Activated naive CD4-positive, alpha-beta T cell treated with anti-CD3 and anti-CD28 coated beads for 36 hours (primary cell): Measurements from ENCODE around the gene FOXD1. TPM values are rescaled to one million over a fixed set of nuclear protein-coding genes. Genes with fewer than 3 reads are reported as not detected.

Experiments used
- CTCF ChIA-PET: fragments of 350-600 bp; sonication (Branson Sonifier 250); formaldehyde crosslinking; loops from one replicate; lab custom pipeline; 2021; ENCODE audit warnings: antibody characterized with exemption; lab: Charles Lee
- DNase-seq: peaks from one replicate; pipeline ENCODE4 v3.0.0-alpha.2; 2020
- H3K27ac Mint-ChIP-seq: one replicate; pipeline ENCODE4 v1.8.0; 2021; ENCODE audit warnings: mild to moderate bottlenecking, mixed read lengths
- H3K27me3 Mint-ChIP-seq: one replicate; pipeline ENCODE4 v1.8.0; 2021; ENCODE audit warnings: low read depth, mixed read lengths
- H3K36me3 Mint-ChIP-seq: one replicate; pipeline ENCODE4 v1.8.0; 2021; ENCODE audit warnings: low read depth, mixed read lengths
- H3K4me1 Mint-ChIP-seq: one replicate; pipeline ENCODE4 v1.8.0; 2021; ENCODE audit warnings: low read depth, mixed read lengths
- H3K4me3 Mint-ChIP-seq: one replicate; pipeline ENCODE4 v1.8.0; 2021; ENCODE audit warnings: mild to moderate bottlenecking, moderate library complexity, mixed read lengths
- H3K9me3 Mint-ChIP-seq: one replicate; pipeline ENCODE4 v1.8.0; 2021; ENCODE audit warnings: mixed read lengths
- intact Hi-C: fragments of 100-400 bp; cut with micrococcal nuclease; formaldehyde crosslinking; loops from one replicate; pipeline ENCODE4 v1.15.1; 2023
- total RNA-seq, 2 experiments: library from RNA; stranded (reverse); gene quantifications; one replicate each; pipeline ENCODE4 v1.2.3, GENCODE V29; 2021

Gene FOXD1
- total RNA-seq, 2 experiments from 2014 or later: 0.12 TPM

DNA sequence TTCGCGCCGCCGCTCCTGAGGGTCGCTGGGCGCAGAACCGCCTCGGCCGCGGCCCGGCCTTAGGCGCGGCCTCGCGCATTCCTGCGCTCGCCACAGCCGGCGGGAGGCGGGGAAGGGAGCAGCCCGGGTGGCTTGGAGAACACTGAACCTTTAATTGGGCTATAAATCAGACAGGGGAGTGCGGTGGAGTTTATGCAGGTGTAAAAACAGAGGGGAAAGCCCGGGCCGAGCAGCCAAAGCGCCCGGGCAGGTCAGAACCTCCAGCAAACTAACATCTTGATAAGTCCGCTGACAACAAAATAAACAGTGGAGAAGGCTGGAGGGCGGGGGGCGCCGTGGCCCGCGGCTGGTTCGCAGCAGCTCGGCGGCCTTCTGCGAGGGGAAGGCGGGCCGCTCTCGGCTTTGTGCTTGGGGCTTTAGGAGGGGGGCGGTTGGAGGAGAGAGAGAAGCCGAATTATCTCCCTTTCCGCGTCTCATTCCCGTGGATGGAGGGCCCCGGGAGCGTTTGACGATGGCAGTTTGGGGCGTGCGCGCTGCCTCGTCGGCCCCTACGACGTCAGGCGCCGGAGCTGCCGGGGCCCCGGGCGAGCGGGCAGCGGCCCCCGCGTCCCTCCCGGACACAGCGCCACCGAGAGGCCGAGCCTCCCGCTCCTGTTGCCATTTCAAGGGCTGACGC lies 11.3 kb downstream of the FOXD1 start:
- Mint-ChIP-seq H3K27me3 (peaks cover 78% of the 10 kb centered on the region), H3K9me3 (no peaks in the 10 kb centered on the region), H3K4me3 (peak overlapping the region; percentile 56), H3K4me1 (peaks cover 15% of the 10 kb centered on the region), H3K27ac (no peak overlapping the region), H3K36me3 (no peaks in the 10 kb centered on the region)
- CTCF ChIA-PET: no interaction called here
- no peak for DNase-seq
- intact Hi-C loops: loop anchor here (2.0 kb wide), 2 partner anchors 16 to 276 kb away; no protein-coding TSS in a partner anchor

DNA sequence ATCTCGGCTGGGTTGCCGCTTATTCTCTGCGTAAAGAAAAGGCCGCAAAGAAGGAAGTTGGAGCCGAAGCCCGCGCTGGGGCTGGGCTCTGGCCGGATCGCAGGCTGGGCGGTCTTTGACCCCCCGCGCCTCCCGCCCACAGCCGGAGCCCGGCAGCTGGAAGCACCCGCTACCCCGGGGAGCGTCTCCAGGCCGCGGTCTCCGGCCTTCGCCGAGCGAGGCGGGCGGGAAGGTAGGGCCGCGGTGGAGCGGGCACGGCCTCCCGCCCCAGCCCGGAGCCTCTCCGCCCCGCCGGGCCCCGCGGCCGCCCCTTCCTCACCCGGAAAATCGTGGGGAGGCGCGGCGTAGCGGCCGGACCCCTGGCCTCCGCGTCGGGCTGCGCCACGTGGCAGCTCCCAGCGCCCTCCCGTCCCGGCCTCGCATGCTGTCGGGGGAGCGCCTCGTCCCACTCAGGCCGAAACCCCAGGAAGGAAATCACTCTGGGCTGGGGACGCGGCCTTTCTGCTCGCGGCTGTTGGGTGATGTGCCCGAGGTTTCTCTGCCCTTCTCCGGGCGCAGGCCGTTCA lies 12.0 kb downstream of the FOXD1 start:
- CTCF ChIA-PET: no interaction called here
- peaks cover 15% of the 10 kb centered on the region for H3K4me1 Mint-ChIP-seq
- no peak overlapping the region for H3K27ac Mint-ChIP-seq
- peak overlapping the region; percentile 56 for H3K4me3 Mint-ChIP-seq
- H3K9me3 Mint-ChIP-seq: no peaks in the 10 kb centered on the region
- intact Hi-C loops: loop anchor here (1.0 to 2.0 kb wide), 3 partner anchors 13 to 276 kb away; no protein-coding TSS in a partner anchor
- H3K36me3 Mint-ChIP-seq: no peaks in the 10 kb centered on the region
- peaks cover 76% of the 10 kb centered on the region for H3K27me3 Mint-ChIP-seq
- no peak for DNase-seq

DNA sequence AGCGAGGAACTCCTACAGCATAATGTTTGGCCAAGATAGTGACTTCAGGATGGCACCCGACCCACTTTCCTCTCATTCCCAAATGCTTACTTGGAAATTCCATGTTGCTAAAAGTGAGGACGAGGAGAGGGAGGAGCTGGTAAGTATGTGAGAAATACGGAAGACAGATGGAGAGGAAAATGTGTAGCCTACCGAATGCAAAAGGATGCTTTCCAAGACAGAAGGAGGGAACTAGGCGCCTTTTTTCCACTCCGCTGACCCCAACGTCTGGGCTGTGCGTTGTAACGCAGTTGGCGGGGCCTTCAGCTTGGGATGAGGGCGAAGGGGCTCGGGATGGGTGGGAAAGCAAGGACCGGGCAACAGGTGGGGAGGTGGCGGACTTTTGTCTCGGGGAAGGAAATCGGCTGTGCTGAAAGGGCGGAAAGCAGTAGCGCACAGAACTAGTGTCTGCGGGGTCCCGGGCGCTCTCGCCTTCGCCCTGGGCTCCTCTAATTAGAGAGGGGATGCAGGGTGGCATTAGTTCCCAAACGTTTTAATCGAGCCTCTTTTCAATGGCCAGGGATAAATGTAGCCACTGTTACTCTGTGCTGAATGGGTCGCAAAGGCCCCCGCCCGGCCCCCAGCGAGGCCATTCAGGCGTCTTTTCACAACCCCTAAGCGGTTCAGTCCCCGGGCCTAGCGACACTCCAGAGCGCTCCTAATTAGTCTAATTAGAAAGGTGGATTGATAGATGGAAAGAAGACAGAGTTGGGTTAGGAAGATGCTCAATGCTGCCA lies 12.6 kb downstream of the FOXD1 start:
- Mint-ChIP-seq H3K27me3 (peaks cover 69% of the 10 kb centered on the region), H3K9me3 (no peaks in the 10 kb centered on the region), H3K36me3 (no peaks in the 10 kb centered on the region), H3K4me1 (peaks cover 15% of the 10 kb centered on the region), H3K27ac (no peak overlapping the region), H3K4me3 (no peak overlapping the region)
- DNase-seq: no peak
- CTCF ChIA-PET: no interaction called here
- intact Hi-C loops: loop anchor here (1.0 to 2.0 kb wide), 3 partner anchors 13 to 275 kb away; no protein-coding TSS in a partner anchor

DNA sequence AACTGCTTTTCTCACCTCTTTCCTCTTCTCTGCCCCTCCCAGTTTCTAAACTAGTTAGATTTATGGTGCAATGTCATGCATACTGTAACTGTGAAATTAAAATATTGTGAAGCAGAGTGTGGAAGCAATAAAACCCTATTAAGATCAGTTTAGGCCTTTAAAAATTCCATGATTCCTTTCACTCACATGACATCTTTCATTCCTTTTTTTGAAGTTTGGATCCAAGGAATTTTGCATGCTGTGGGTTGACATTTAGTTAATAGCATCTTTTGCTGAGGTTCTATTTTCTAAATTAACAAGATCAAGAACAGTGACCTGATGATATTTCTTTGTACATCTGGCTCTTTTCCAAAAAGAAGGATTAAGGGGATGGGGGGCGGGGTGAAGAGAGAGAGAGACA lies 13.7 kb downstream of the FOXD1 start:
- H3K36me3 Mint-ChIP-seq: no peaks in the 10 kb centered on the region

DNA sequence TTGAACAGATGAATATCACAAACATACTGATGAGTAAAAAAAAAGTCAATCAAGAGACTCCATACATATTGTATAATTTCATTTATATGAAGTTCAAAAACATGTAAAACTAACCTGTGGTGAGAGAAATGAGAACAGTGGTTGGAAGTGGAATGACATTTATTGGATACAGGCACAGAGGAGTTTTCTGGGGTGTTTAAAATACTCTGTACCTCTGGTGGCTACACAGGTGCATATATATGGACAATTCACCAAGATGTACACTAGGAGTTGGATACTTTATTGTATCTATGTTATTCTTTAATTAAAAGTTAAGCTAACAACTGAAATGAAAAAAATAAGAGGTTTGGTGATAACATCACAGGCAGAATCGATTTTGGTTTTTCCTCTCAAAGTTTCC lies 14.1 kb downstream of the FOXD1 start:
- H3K27ac Mint-ChIP-seq: no peak overlapping the region
- H3K27me3 Mint-ChIP-seq: peaks cover 61% of the 10 kb centered on the region
- peaks cover 15% of the 10 kb centered on the region for H3K4me1 Mint-ChIP-seq
- no peaks in the 10 kb centered on the region for H3K9me3 Mint-ChIP-seq
- H3K4me3 Mint-ChIP-seq: no peak overlapping the region
- no peaks in the 10 kb centered on the region for H3K36me3 Mint-ChIP-seq
- intact Hi-C loops: loop anchor here (1.0 kb wide), 1 partner anchor 20 kb away; no protein-coding TSS in a partner anchor
- DNase-seq: no peak
- CTCF ChIA-PET: no interaction called here

More for the DNA sequence above, 13.7 kb downstream of the FOXD1 start:
- Mint-ChIP-seq H3K9me3 (no peaks in the 10 kb centered on the region), H3K27ac (no peak overlapping the region), H3K4me1 (peaks cover 15% of the 10 kb centered on the region), H3K4me3 (no peak overlapping the region), H3K27me3 (peaks cover 65% of the 10 kb centered on the region)
- intact Hi-C loops: loop anchor here (1.0 kb wide), 1 partner anchor 19 kb away; no protein-coding TSS in a partner anchor
- DNase-seq: no peak
- CTCF ChIA-PET: no interaction called here

DNA sequence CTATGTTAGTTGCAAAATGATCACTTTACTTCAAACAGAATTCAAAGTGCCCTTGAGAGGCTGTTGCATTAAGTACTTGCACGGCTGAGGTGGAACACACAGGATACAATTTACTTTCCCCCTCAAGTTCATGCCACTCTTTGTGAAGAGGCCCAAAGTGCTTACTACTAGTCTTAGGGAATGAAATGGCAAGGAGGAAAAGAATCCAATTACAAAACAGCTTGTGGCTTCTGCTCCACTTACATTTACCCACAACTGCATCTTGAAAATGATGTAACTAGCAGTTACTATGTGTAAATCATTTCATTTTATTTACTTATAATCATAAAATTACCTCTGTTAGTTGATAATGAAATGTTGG lies 14.6 kb downstream of the FOXD1 start:
- Mint-ChIP-seq H3K27me3 (peaks cover 60% of the 10 kb centered on the region), H3K27ac (no peak overlapping the region), H3K9me3 (no peaks in the 10 kb centered on the region), H3K36me3 (no peaks in the 10 kb centered on the region), H3K4me1 (peaks cover 15% of the 10 kb centered on the region), H3K4me3 (no peak overlapping the region)
- intact Hi-C loops: loop anchor here (1.0 kb wide), 1 partner anchor 20 kb away; no protein-coding TSS in a partner anchor
- CTCF ChIA-PET: interaction anchor here (1.2 kb wide), 1 partner anchor 219 kb away, joined by 3 read pairs; no protein-coding TSS in a partner anchor
- no peak for DNase-seq

DNA sequence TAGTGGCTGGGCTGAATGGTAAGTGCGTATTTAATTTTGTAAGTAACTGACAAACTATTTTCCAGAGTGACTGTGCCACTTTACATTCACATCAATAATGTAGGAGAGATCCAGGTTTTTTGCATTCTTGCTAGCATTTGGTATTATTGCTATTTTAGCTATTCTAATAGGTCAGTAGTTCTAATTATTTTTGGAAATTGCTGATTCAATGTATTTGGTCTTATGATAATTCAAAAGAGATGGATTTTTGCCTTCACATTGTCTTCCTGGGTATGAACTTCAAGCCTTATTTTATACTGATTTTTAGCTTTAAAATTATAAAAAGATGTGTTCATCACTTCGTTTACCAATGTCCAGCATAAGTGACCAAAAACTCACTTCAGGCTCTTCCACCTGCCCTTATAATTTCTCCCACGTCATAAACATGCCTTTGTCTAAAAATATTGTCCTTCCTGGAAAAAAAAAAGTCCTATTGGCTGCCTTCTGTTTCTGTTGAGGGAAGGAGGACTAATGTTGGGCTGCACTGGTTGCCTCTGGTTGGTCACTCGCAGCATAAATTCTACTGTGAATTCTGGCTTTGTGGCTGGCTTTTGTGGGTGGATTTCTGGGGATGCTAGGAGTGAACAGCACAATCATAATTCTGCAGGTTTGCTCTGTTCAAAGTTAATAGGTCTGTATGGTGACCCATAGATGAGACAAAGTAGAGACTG lies 15.2 kb downstream of the FOXD1 start:
- DNase-seq: no peak
- Mint-ChIP-seq H3K4me3 (no peak overlapping the region), H3K36me3 (no peaks in the 10 kb centered on the region), H3K4me1 (peaks cover 15% of the 10 kb centered on the region), H3K27ac (no peak overlapping the region), H3K27me3 (peaks cover 55% of the 10 kb centered on the region), H3K9me3 (no peaks in the 10 kb centered on the region)
- intact Hi-C loops: no loop called here
- CTCF ChIA-PET: interaction anchor here (0.5 to 1.2 kb wide), 2 partner anchors 12 to 219 kb away, joined by 3 read pairs; no protein-coding TSS in a partner anchor

DNA sequence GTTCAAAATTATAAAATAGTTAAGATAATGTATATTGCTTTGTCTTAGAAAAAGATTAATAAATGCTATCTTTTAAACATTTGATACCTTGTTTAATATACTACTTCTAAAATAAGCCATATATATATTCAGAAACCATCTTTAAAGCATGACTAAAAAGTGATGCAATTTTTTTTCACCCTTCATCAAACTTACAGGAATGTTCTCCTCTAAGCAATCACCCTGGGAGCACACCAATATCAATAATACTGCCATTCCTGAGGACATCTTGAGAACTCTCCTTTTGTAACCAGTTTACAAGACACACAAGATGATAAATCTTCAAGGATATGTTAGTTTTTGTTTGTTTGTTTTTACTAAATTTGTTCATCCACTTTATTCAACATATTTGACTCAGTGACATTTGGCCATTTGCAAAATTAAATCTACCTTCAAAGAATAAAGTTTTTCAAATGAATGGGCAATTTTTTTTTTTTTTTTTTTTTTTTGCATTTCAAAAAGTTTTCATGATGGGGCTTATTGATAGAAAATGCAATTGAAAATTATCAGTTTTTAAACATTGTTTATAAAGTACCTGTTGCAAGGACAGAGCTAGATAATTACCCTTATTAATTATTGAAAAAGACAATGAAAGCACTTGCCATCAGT lies 17.2 kb downstream of the FOXD1 start:
- H3K4me1 Mint-ChIP-seq: peaks cover 6% of the 10 kb centered on the region
- H3K27ac Mint-ChIP-seq: no peak overlapping the region
- CTCF ChIA-PET: interaction anchor here (1.1 kb wide), 1 partner anchor 22 kb away, joined by 3 read pairs; no protein-coding TSS in a partner anchor
- no peaks in the 10 kb centered on the region for H3K36me3 Mint-ChIP-seq
- intact Hi-C loops: no loop called here
- H3K9me3 Mint-ChIP-seq: no peaks in the 10 kb centered on the region
- no peak overlapping the region for H3K4me3 Mint-ChIP-seq
- no peak for DNase-seq
- H3K27me3 Mint-ChIP-seq: peaks cover 43% of the 10 kb centered on the region

DNA sequence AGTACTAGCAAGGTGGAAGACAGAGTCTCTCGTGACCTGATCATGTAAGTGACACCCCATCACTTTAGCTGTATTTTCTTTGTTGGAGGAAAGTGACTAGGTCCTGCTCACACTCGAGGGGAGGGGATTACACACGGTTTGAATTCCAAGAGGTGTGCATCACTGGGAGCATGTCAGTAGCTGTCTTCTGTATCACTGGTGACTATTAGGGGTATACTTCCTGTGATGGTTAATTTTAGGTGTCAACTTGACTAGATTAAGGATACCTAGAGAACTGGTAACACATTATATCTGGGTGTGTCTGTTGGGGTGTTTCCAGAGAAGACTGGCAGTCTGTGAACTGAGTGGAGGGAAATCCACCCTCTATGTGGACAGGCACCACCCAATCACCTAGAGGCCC lies 22.5 kb downstream of the FOXD1 start:
- intact Hi-C loops: no loop called here
- H3K36me3 Mint-ChIP-seq: no peaks in the 10 kb centered on the region
- no peaks in the 10 kb centered on the region for H3K9me3 Mint-ChIP-seq
- peaks cover 31% of the 10 kb centered on the region for H3K27me3 Mint-ChIP-seq
- H3K27ac Mint-ChIP-seq: no peak overlapping the region
- no peak overlapping the region for H3K4me3 Mint-ChIP-seq
- CTCF ChIA-PET: interaction anchor here (0.6 kb wide), 1 partner anchor 442 kb away, joined by 3 read pairs; no protein-coding TSS in a partner anchor
- DNase-seq: no peak
- no peaks in the 10 kb centered on the region for H3K4me1 Mint-ChIP-seq

DNA sequence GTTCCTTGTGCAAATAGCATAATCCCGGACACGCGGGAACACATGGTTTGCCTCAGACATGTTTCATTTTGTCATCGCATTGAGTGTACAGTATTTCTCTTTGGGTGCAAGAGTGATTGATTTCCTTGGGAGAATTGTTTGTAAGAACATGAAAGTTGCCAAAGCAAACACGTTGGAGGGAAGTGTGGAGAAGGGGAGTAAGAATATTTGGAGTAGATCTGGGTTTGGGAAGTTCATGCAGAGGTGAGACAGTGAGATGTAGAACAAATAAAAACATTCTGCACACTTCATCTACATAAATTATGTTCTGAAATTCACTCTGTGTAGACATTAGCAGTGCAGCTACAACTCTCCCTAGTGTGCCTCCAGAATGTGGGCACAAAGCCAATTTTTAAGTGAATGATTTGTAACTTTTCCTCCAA lies 24.0 kb downstream of the FOXD1 start:
- Mint-ChIP-seq H3K27me3 (peaks cover 41% of the 10 kb centered on the region), H3K36me3 (no peaks in the 10 kb centered on the region), H3K4me1 (peaks cover 8% of the 10 kb centered on the region), H3K27ac (no peak overlapping the region), H3K9me3 (no peaks in the 10 kb centered on the region), H3K4me3 (no peak overlapping the region)
- intact Hi-C loops: no loop called here
- CTCF ChIA-PET: no interaction called here
- no peak for DNase-seq

DNA sequence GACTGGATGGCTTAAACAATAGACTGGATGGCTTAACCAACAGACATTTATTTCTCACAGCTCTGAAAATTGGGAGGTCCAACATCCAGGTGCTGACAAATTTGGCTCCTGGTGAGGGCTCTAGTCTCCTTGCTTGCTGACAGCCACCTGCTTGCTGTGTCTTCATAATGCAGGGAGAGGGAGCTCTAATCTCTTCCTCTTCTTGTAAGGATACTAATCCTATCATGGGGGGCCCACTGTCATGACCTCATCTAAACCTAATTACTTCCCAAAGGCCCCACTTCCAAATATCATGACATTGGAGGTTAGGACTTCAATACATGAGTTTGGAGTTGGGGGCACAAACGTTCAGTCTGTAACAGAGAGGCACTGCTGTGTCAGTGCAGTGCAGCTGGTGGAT lies 26.4 kb downstream of the FOXD1 start:
- Mint-ChIP-seq H3K27ac (no peak overlapping the region), H3K4me3 (no peak overlapping the region), H3K36me3 (no peaks in the 10 kb centered on the region), H3K27me3 (peaks cover 62% of the 10 kb centered on the region), H3K4me1 (peaks cover 11% of the 10 kb centered on the region), H3K9me3 (no peaks in the 10 kb centered on the region)
- DNase-seq: no peak
- CTCF ChIA-PET: interaction anchor here (1.8 to 2.5 kb wide), 2 partner anchors 29 to 206 kb away, joined by 4 to 5 read pairs; no protein-coding TSS in a partner anchor
- intact Hi-C loops: no loop called here
